Stimulated activated CD4-positive, alpha-beta T cell treated with anti-CD3 and anti-CD28 coated beads, Interleukin-12 subunit alpha, Interleukin-12 subunit beta, amount 100 ng/mL, for 4 hours (primary cell): Measurements from ENCODE around the gene MEIOC.
"Not testable (repeated sequence)": the region's sequence is repeated elsewhere in the genome, so short reads cannot be mapped to it uniquely, and the experiment has no call there.

Experiments
- DNase-seq: peaks from one replicate; pipeline ENCODE4 v3.0.0-alpha.2; 2020

The MEIOC gene

GRCh38 chr17:44648963-44649362 lies 7.3 kb upstream of the MEIOC start:
- no peak for DNase-seq

DNA sequence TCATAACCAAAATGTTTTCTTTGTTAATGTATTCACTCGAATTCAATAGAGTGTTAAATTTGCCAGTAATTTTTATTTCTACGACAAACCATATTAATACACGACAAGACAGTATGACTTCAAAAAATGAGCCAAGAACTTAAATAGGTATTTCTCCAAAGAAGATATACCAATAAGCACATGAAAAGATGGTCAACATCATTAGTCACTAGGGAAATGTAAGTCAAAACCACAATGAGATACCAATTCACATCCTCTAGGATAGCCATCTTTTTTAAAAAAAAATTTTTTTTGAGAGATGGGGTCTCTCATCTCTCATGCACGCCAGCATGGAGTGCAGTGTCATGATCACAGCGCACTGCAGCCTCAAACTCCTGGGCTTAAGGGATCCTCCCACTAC lies 5.0 kb upstream of the MEIOC start:
- no peak for DNase-seq

- no peak for DNase-seq
These were observed 3.5 kb upstream of the MEIOC start for GRCh38 chr17:44652727-44653126.

DNA sequence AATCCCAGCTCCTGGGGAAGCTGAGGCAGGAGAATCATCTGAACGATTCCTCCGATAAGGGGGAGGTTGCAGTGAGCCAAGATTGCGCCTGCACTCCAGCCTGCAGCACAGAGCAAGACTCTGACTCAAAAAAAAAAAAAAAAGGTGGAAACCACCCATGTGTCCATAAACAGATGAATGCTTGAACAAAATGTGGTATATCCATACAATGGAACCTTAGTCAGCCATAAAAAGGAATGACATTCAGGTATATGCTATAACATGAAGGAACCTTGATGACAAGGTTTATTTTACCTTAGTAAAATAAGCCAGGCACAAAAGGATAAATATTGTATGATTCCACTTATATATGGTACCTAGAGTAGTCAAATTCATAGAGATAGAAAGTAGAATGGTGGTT lies 2.9 kb upstream of the MEIOC start:
- DNase-seq, result no peak

- DNase-seq, result no peak
These were observed 2.3 kb upstream of the MEIOC start for GRCh38 chr17:44653954-44654353.

DNA sequence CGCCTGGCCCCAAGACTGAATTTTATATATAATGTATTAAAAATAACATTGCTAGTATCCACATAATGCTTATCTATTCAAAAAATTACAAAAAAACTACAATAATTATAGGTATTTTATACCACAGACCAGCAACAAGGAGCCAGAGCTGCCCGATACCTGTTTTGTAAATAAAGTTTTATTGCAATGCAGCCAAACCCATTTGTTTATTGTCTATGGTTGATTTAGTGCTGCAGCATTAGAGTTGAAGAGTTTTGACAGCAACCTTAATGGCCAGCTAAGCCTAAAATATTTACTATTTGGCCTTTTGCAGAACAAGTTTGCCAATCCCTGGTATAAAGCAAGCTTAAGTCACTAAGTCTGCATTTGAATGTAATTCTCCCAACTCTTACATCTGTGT lies 5.6 kb downstream of the MEIOC start:
- no peak for DNase-seq

DNA sequence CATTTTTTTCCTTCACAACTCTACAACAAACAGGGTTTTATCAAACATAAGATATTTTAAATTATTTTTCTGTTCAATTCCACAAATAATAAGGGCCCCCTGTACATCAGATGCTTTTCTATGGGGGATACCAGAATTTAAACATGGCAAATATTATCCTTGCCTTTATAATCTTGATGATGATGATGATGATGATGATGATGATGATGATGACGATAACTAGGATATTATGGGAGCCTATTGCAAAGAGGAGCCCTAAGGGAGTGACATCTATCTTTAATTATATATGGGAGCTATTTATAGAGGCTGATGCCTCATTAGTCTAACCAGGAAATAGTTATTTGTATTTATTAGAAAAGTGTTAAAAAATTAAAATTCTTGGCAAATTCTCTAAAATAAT lies 6.8 kb downstream of the MEIOC start:
- DNase-seq, result no peak

GRCh38 chr17:44664867-44665266 lies 8.6 kb downstream of the MEIOC start:
- DNase-seq, result no peak

GRCh38 chr17:44666006-44666405 lies 9.7 kb downstream of the MEIOC start:
- DNase-seq, result no peak

DNA sequence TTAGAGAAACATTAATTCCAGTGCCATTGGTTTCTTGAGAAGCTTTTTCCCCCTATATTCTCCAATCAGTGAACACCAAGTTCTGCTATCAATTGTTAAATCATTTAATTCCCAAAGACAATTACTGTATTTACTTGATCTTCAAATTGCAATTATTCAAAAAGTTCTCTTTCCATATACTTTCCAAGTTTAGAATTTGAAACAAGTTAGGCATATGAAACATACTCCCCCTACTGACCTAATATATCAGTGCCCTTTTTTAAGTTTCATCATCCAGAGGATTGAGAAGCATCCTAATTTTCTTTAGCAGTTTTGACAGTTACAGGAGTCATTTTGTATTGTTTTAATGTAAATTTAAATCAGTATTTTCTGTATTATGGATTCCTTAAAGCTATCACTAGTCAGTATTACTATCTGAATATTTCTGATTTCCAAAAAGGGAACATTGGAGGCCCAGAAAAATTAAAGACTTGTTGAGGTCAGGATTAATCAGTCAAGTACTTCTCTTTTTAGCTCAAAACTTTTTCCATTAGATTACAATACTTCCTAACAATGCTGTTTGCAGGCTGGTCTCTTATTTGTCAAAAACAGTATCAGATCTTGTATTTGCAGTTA lies 16.3 kb downstream of the MEIOC start:
- DNase-seq, result no peak

DNA sequence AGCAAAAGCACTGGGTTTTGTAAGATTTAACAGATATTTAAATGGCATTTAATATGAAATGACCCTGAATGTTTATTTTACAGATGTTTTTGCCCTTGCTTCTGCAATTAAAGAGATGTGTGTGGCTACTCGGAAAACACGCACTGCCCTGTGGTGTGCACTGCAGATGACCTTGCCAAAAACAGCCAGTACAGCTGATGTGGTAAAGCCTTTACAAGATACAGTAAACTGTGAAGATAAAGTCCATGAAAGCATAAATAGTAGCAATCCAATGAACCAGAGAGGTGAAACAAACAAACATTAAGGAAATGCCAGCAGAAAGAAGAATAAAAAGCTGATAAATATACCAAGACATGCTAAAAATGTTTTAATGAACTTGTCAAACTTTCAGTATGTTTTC lies 17.6 kb downstream of the MEIOC start:
- DNase-seq, result no peak

DNA sequence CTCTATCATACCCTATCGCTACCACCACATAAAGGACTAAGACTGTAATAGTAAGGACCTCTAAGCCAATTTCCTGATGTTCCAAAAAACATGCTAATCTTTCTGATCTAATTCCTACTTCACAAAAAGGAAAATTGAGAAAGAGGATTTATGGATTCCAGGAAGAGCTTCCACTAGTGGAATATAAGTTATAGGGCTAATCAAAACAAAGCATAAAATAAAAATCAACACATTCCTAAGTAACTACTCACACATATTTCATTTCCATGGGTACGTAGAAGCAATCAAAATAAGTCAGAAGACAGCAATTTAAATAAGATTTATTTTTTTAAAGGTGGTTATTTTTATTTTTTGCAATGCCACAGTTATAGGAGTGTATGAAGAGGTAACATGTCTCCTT lies 20.9 kb downstream of the MEIOC start:
- DNase-seq, result no peak

GRCh38 chr17:44683303-44683702 lies 27.0 kb downstream of the MEIOC start:
- not testable (repeated sequence) for DNase-seq

DNA sequence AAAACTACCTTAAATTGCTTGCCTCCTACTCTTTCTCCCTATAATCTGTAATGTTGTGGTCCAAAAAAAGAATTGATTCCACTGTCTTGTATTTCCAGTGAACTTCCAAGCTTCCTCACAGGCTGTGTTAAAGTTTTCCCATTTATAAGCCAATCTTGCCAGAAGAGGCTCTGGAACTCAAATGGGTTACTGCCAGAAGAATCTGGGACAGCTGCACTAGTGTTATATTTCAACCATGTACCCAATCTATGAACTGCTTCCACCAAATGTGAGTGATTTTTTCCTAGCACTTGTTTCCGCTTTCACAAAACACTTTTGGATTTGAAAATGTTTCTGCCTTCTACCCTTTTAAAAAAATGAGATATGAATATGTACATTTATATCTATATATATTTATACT lies 31.5 kb downstream of the MEIOC start:
- DNase-seq, result no peak

- DNase-seq, result no peak
These were observed 31.9 kb downstream of the MEIOC start for GRCh38 chr17:44688200-44688599.

GRCh38 chr17:44688675-44689476 lies 32.6 kb downstream of the MEIOC start:
- DNase-seq, result peak; percentile 9

DNA sequence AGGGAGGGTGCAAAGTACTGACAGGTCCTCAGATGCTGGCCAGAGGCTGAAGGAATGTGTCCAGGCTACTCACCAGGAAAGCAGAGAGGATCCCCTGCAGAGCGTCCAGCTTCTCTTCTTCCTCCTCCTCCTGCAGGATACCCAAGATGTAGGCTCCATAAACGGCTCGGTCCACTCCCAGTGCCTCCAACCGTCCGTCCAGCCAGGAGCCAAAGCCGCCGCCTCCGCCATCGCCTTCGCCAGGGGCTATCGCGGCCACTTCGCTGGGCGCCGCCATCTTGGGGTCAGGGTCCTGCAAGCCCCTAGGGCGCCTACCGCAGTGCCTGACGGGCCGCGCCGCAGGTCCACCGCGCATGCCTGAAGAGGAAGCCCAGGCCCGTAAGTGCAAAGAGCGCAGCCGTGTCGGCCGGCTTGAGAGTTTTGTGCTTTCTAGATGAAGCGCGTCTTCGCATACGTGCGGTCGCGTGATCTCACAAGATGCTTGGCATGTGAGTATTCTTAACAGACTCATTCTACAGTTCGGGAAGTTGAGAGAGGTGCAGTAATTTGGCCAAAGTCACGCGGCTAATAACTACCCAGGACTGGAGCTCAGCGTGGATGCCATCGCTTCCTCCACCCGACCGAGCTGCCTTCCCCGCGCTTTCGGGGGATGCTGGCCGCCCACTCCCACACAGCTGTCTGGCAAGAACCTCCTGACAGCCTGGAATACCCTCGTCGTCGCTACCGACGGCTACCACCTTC lies 33.4 kb downstream of the MEIOC start, which contains the start of gene CCDC43:
CCDC43 (minus strand) TSS at position 300 of the 741 bp plus-strand sequence; CDS start at position 277, 23 bp downstream.
- peak; percentile 90 for DNase-seq

DNA sequence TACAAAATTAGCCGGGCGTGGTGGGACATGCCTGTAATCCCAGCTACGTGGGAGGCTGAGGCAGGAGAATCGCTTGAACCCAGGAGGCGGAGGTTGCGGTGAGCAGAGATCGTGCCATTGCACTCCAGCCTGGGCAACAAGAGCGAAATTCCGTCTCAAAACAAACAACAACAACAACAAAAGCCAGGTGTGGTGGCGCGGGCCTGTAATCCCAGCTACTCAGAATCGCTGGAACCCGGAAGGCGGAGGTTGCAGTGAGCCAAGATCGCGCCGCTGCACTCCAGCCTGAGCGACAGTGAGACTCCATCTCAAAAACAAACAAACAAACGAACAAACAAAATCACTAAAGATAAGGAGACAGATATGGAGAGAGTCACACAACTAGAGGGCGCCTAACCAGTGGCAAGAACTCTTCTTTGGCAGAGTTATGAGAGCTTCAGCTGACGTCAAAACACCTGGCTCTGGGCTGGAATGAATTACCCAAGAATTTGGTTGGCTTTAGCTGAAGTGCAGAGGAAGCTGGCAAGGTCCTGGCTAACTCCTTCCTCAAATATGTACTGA lies 34.6 kb downstream of the MEIOC start:
- DNase-seq, result not testable (repeated sequence)

DNA sequence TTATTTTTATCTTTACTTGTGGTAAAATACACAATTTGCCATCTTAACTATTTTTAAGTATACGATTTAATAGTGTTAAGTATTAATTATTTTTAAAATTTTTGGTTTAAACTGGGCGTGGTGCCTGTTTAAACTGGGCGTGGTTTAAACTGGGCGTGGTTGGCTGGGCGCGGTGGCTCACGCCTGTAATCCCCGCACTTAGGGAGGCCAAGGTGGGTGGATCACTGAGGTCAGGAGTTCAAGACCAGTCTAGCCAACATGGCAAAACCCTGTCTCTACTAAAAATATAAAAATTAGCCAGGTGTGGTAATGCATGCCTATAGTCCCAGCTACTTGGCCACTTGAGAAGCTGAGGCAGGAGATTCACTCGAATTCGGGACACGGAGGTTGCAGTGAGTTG lies 37.3 kb downstream of the MEIOC start:
- DNase-seq, result no peak

DNA sequence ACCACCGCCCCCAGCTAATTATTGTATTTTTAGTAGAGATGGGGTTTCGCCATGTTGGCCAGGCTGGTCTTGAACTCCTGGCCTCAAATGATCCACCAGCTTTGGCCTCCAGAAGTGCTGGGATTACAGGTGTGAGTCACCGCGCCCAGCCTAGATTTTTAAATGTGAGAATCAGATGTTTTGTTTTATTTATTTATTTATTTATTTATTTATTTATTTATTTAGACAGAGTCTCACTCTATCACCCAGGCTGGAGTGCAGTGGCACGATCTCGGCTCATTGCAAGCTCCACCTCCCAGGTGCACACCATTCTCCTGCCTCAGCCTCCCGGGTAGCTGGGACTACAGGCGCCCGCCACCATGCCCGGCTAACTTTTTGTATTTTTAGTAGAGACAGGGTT lies 44.0 kb downstream of the MEIOC start:
- not testable (repeated sequence) for DNase-seq

GRCh38 chr17:44707755-44708400 lies 51.6 kb downstream of the MEIOC start:
- DNase-seq, result no peak

- peak; percentile 72 for DNase-seq
These were observed 52.4 kb downstream of the MEIOC start, which contains the start of gene DBF4B for GRCh38 chr17:44708401-44709263. Gene DBF4B (plus strand): TSS chr17:44708665. CDS start chr17:44708821, 156 bp downstream.
